GM18498 (cell line): Measurements from ENCODE around the gene PXMP2.

Experiments used
- ATAC-seq: cut with Tn5 transposase; IDR thresholded peaks from one replicate; pipeline ENCODE4 v1.9.1; 2021; ENCODE audit warnings: mild to moderate bottlenecking, moderate library complexity; ENCODE audit not compliant: unreplicated experiment

The PXMP2 gene

DNA sequence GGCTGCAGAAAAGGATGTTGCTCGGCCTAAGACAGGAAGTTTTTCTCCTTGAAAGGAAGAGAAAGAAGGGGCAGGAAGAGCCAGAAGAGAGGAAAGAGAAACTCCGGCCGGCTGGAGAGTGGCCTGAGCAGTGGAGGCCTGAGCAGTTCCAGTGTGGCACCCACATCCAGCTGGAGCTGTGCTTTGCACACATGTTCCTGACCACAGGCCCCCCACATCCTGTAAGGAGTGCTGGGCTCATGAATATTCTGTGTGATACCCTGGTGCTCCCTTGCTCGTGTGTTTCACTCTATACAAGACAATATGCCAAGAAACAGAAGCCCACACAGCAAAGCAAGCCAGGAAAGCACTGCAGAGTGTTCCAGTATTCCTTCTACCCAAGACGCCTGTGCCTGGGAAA lies 27.3 kb upstream of the PXMP2 start:
- no peak for ATAC-seq

DNA sequence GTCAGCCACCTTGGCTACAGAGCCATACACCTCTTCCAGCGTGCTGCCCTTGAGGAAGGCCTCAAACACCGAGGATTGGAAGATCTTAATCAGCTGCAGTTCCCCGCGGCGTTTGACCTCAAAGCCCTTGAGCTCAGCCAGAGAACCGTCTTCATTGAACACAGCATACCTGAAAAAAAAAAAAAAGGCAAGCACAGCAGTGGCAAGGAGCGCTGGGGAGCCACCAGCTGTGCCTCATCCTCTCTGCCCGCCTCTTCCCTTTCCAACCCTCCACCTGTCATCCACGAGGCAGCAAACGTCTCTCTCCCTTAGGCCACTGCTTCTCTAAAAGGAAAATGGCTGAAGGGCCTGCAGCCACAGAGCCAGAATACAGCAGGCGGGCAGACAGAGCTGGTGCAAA lies 26.4 kb upstream of the PXMP2 start:
- ATAC-seq, result no peak

DNA sequence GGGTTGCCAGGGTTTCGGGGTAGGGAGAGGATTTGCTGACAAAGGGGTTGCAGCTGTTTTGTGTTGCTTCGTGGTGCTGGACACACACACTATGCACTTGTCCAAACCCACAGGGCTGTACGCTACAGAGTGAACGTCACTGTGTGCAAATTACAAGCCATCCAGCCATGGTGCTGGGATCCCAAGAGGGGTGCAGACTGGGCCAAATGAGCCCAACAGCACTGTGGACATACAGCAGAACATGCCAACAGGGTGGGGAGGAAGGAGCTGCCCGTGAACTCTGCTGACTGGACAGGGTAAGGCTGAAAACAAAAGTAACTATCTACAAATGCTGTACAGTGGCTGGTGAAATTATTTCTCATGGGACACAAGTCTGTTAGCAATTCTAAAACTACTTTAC lies 25.4 kb upstream of the PXMP2 start:
- ATAC-seq, result no peak

DNA sequence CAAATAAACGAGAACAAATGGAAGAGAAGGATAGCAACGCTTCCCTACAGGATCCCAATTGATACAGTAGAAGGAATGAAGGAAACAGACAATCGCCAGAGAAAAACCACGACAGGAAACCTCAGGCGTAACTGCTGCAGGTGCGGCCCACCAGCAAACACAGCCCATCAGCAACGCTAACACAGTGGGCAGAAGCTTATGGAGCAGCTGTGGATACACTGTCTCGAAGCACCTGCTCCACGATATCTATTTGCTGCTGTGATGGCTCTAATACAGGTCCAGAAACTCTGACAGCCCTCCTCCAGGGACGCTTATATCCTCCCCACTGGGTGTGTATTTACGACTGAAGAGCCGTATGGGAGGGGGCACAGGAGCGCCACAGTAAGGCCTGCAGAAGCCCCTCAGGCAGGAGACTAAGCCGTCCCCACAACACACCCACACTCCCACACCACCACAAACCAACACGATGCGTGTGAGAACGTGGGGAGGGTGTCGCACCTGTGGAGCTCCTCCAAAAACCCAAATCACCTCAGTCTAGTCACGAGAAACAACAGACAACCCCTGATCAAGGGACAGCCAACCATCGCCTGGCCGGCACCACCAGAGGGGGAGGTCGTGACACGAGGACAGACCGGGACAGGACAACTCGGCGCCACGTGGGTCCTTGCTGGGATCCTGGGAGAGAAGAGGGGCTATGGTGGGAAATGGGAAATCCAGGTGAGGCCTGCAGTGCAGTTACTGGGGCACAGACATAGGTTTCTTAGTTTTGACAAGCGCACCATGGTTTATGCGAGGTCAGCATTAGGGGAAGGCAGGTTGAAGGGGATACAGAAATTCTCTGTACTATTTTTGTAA lies 24.3 kb upstream of the PXMP2 start:
- no peak for ATAC-seq

DNA sequence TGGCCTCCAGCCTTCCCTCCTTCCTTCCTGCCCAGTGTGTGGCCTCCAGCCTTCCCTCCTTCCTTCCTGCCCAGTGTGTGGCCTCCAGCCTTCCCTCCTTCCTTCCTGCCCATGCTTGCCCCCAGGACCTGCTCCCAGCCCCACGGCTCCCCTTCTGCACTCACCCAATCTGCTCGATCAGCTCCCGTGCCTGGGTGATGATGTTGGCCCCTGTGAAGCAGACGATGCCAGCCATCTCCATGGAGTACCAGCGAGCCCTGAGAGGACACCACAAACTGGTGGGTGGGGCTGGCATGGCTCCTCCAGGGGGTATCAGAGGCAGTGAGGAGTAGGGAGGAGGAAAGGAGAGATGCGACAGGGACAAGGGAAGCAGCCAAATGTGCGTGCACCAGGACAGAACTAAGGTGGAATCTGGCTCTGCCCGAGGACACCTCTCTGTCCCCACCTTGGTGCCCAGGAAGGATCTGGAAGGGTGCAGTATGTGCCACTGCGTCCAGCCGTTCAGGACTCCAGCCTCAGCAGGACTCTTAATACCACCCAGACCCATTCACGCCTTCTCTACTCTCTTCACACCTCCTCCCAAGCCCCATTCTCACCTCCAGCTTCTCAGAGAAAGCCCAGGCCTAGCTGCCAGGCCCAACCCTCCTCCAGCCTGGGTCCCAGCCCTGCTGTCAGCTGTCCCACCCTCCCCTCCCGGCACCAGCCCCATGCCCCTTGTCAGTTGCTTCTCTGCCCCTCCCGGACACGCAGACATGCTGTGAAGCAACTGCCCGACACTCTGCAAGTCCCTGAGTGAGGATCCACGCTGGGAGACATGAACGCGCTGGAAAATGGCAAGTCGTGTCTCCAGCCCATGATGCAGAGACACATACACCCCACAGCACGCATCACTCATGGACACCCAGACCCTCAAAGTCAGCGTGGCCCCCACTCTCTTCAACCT lies 22.9 kb upstream of the PXMP2 start:
- ATAC-seq, result no peak

DNA sequence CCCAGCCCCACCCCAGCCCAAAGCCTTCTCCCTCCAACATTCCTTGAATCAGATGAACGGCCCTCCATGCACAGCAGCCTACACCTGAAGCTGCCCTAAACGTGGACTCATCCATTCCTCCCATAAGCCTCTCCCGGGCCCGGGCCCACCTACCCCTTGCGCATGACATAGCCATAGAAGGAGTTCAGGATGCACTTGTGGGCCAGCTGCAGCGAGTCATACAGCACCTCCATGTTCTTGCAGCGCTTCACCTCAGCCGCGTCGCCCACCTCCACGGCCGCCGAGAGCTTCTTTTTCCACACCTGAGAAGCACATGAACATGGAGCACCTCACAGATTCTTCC lies 22.3 kb upstream of the PXMP2 start:
- ATAC-seq, result no peak

DNA sequence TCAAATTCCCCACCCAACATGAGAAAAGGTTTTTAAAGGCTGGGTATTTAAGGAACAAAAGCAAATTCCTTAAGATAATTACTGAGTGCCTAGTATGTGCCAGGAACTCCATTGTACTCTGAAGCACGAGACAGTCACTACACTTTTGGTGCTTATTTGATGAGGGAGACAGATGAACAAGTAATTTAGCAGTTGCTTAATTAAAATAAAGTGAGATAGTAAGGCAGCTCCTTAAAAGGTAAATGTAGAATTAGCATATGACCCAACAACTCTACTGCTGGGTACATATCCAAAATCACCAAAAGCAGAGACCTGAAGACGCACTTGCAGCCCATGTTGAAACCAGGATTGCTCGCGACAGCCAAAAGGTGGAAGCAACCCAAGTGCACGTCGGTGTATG lies 21.6 kb upstream of the PXMP2 start:
- ATAC-seq, result no peak

DNA sequence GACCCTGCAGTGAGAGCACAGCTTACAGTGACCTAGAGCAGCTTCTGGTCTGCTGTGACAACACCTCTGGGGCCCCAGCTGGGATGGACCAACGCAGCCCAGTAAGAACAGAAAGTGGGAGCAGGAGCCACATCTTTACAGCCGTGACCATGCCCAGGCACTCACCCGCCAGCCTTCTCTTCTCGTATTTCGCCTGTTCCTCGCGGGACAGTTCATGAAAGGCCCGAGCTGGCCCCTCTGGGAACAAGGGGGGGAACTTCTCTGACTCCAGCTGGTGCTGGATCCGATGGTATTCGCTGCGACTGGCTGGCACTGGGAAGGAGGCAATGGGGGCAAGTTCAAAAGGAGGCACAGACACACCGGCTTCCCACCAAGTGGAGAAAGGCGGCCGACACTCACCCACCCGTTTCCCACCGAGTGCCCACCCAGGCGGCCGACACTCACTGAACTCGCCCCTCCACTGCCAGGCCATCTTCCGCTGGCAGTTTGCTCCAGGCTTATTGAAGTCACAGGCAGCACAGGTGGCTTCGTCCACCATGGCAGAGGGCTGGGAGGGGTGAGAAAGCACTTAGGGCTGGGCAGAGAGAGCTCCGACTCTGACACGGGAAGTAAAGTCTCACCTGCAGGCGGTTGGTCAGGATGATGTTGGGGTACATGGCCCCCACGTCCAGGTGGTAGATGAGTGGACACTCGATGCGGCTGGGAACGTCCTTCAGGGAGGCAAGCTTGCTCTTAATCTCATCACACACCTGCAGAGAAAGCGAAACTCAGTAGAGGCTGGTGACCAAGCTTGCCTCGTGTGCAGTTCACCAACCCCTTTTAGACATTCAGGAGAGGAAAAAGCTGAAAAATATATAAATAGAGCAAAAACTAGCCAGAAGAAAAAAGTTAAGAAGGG lies 18.9 kb upstream of the PXMP2 start:
- ATAC-seq, result no peak

DNA sequence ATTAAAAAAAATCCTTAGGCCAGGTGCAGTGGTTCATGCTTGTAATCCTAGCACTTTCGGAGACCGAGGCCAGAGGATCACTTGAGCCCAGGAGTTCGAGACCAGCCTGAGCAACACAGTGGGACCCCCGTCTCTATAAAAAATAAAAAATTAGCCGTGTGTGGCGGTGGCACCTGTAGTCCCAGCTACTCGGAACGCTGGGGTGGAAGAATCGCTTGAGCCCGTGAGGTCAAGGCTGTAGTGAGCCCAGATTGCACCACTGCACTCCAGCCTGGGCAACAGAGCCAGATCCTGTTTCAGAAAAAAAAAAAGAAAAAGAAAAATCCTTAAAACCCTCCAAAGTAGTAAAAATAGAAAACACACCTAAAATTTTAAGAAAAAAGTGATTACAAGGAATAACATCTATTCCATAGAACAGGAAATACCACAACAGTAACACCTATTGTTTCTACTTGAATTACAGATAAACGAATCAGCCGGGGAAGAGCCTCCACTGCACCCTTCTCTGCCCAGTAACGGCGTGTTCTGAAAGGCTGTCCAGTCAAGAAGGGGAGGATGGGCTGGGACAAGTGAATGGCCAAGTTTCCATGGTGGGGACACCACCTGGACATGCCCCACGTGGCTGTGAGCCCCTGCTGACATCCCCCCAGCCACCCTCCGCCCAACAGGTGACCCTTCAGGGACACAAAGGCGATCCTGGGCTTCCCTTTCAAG lies 18.1 kb upstream of the PXMP2 start:
- ATAC-seq, result no peak

DNA sequence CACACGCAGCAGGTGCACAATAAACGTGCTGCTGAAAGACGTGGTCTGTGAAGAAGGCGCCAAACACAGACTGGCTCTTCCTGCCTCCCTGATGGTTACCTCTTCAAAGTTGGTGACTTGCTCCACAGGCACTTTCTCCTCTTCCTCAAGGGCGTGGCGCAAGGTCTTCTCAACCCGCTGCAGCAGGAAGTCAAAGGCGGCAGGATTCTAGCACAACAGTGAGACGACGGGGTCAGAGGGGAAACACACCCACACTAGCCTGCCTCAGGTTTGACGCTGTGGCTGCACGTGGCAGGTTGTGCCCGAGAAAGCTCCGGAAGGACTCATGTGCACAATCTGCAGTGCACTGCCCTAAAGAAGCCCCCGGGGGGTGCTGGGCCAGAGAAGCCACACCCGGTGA lies 15.3 kb upstream of the PXMP2 start:
- ATAC-seq, result no peak

DNA sequence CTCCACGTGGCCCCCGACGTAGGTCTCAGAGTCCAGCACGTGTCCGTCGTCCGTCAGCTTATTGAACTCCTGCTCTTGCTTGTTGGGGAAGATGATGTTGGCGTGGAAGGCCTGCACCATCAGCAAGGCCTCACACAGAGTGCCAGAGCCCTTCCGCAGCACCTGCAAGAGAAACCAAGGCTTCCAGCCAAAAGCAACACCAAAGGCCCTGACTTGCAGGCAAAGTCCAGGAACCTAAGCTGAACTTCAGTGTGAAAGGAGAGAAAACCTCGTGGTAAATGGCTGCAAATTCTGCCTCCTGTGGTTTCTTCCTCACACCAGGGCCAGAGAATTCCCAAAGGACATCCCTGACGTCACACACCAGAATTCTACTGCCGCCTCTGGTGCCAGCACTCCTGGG lies 14.7 kb upstream of the PXMP2 start:
- ATAC-seq, result no peak

DNA sequence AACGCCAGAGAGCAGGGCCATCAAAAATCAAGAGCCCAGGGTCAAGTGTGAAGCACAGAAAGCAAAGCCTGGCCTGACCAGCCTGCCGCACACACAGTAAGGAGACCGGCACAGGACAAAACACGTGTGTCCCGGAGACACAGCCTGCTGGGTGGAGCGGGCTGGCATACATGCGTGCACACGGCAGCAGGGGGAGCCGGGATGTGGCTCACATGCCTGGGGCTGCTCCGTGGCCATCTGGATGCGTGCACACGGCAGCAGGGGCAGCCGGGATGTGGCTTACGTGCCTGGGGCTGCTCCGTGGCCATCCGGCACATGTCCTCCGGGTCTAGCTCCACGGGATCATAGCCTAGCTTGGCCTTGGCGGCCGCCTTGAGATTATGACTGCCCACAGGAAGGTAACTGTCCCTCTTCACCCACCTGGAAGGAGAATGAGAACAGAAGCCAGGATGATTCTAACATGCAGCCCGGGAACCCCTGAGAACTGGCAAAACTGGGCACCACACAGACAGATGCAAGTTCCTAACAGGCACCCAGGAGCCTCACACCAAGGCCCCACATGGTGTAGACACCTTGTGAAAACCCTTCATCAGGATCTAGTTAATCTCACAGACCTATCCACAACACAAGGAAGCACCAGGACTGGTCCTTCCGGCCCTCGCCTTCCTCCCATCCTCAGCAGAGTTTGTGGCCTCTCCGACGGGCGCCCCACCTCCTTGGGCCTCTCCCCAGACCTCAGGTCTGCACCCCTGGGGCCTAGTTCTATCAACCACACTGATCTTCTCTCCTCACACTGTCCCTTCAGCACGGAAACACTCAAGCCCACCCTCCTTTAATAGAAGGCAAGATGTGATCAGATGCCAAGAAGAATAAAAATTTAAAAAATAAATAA lies 13.9 kb upstream of the PXMP2 start:
- no peak for ATAC-seq

DNA sequence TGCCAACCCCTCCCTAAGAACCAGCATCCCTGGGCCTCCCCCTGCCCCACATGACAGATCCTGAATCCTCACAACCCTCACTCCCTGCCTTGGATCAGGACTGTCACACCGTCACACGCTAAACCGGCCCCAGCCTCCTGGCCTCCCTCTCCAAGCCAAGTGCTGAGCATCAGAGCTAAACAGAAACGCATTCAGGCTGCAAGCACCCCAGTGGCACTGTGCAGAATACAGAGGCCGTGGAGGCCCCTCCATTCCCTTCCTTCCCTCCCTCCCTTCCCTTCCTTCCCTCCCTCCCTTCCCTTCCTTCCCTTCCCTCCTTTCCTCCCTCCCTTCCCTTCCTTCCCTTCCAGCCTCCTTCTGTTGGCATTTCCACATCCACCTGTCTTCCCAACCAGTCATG lies 12.8 kb upstream of the PXMP2 start:
- ATAC-seq, result no peak

DNA sequence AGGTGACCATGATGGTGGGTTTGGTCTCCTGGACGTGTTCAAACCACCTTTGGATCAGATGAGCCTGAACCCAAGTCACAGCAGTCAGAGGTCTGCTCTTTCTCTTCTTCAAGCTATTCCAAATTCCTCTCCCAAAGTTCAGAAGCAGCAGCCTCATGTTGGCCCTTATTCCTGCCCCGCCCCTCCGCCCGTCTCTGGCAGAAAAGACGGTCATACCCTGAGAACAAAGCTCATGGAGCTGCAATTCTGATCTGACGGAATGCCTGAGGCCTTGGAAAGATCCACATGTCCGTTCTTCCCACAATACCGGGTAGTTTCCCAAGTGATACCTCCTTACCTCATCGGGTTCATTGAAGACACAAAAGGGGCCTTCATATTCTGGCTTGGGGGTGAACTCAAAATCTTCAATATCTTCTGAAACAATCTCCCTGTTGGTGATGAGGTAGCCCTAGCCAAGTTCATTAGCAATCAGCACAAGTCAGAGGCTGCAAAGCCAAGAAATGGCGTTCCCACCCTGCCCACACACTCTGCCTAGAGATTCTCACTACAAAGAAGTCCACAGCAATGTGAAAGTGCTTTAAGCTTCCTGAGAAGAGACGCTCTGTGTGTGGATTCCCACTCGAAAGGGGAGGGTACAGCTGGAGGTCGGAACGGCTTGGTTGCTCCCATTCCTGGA lies 11.5 kb upstream of the PXMP2 start:
- ATAC-seq, result no peak

DNA sequence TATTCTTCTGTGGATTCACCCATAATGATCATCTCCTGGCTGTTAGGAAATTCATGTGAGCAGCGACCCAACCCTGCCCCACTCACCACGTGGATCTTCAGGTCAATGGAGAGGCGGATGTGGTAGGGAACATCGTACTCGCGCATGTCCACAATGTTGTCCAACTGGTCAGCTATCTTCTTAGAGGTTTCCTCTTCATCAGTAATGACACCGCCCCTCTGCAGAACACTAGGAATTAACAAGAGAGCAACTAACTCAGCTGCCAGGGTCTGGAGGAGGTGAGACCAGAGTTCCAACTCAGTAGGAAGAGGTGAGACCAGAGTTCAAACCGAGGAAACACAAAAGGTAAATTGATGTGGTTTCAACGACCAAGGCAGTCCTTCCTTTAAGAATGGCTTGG lies 9.9 kb upstream of the PXMP2 start:
- no peak for ATAC-seq

DNA sequence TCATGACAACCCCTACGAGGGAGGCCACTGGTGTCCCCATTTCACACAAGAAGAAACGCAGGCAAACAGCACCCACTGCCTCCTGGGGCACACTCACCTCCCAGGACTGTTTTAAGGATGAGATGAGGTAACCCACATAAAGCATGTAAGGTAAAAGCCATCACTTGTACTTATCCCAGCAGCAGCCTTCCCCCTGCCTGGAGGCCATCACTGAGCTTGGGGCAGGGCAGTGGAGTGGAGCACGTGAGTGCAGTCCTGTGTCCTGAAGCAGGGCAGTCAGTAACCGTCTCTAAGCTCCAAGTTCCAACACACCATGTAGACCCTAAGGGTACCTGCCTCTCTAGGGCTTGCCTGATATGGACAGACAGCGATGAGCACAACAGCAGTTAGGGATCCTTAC lies 2.0 kb upstream of the PXMP2 start:
- no peak for ATAC-seq

DNA sequence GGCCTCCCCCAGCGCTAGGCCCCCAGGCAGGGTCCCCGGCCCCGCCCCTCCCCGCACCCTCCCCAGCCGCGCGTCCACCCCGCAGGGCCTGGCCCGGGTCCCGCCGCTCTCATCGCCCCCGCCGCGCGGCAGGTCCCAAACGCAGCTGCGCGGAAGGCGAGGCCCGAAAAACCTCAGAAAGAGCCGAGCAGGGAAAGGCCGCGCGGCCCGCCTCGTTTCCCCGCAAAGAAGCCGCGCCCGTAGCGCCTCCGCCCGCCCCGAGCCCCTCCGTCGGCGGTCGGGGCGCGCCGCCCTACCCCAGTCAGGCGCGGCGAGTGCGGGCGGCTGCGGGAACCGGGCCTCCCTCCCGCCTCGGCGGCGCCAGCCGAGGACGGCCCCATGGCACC lies 569 bp upstream of the PXMP2 start:
- ATAC-seq, result peak; percentile 19

DNA sequence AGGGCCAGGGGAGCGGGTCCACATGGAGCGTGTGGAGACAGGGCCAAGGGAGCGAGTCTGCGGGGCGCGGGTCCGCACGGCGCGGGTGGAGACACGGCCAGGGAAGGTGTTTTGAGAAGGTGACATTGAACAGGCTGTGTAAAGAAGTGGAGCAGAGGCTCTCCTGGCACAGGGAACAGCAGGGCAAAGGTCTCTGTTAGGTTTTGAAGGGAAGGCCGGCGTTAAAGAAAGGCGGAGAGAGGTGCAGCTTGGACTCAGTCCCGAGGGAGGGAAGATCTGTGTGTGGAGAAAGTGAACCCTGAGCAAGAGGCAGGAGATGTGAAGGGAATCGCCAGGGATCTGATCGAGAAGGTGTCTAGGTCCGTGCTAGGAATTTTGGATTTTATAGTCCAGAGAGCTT lies 1.8 kb downstream of the PXMP2 start:
- ATAC-seq, result no peak

DNA sequence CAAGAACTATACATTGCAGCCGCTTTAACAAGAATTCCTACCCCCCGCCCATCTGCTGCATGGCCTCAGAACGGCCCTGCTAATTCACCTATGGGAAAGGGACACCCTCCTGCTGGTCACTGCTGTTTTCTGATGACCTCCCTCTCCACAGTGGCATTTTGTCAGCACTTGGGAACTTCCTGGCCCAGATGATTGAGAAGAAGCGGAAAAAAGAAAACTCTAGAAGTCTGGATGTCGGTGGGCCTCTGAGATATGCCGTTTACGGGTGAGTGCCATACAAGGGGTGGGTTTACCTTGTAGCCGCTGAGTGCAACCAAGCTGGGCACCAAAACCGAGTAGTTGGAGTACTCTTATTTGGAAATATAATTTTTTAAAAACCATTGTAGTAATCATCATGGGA lies 2.7 kb downstream of the PXMP2 start:
- ATAC-seq, result no peak
